Right lobe of liver (tissue), 4 donors: ENCODE measurements around the gene NOP9.

Experiments
- POLR2A ChIP-seq: fragments of 450-650 bp; IDR thresholded peaks from one replicate; pipeline ENCODE4 v1.6.1; 2017; ENCODE audit warnings: antibody characterized with exemption, mild to moderate bottlenecking
- TF ChIP-seq, protein P1 (sequence below), 4 donors: fragments of 200-600 bp in 3 of 4; fragments of 450-650 bp in 1 of 4; IDR thresholded peaks; one replicate each; pipeline versions ENCODE4 v1.5.1 to v1.8.0; 2016 to 2022; ENCODE audit warnings: antibody characterized with exemption in 4 of 4, mild to moderate bottlenecking in 2 of 4
- donor health status: DM: no; HTN: no; CAD: no.
- donor health status: DM: no; HTN: no; CAD: no.
- donor health status: DM: no; HTN: yes; CAD: no.

DNA sequence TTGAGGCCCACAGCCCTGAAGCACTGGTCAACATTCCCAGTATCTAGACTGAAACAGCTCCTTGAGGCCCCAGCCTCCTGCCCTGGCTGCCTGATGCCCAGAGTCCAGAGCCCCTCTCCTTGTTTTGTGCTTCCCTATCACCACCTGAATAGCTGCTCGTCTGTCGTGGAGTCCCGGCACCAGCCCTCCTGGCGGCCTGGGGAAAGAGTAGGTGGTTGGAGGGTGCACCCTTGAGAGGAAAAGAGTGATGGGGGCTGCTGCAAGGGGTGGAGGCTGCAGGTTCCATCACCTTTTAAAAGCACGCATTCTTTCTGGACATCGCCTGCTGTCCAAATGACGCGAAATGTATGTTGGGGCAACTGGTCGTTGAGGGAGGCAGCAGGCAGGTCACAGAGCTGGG, 31.4 kb upstream of the NOP9 start:
- TF ChIP-seq, protein P1, sequence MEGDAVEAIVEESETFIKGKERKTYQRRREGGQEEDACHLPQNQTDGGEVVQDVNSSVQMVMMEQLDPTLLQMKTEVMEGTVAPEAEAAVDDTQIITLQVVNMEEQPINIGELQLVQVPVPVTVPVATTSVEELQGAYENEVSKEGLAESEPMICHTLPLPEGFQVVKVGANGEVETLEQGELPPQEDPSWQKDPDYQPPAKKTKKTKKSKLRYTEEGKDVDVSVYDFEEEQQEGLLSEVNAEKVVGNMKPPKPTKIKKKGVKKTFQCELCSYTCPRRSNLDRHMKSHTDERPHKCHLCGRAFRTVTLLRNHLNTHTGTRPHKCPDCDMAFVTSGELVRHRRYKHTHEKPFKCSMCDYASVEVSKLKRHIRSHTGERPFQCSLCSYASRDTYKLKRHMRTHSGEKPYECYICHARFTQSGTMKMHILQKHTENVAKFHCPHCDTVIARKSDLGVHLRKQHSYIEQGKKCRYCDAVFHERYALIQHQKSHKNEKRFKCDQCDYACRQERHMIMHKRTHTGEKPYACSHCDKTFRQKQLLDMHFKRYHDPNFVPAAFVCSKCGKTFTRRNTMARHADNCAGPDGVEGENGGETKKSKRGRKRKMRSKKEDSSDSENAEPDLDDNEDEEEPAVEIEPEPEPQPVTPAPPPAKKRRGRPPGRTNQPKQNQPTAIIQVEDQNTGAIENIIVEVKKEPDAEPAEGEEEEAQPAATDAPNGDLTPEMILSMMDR (IDR thresholded peaks at IDR 0.05), result no peak
- TF ChIP-seq POLR2A, result no peak
